Mammary epithelial cell (primary cell): ENCODE results near the gene IL1RAPL2.

Source experiments
- EZH2 ChIP-seq: IDR thresholded peaks from 2 replicates; pipeline ENCODE4 v1.6.1; 2012; ENCODE audit warnings: low read length, inconsistent platforms, borderline replicate concordance
- TF ChIP-seq, protein P1 (sequence below), 2 donors: IDR thresholded peaks in 1 of 2; conservative IDR thresholded peaks in 1 of 2; 2 replicates each; pipeline ENCODE4 v1.5.1; 2011 to 2012; ENCODE audit warnings: inconsistent platforms in 2 of 2, low read length in 2 of 2, mild to moderate bottlenecking in 2 of 2, control low read depth in 1 of 2, low read depth in 1 of 2; ENCODE audit not compliant: insufficient read depth in 1 of 2; ENCODE audit errors: extremely low read depth in 1 of 2

DNA sequence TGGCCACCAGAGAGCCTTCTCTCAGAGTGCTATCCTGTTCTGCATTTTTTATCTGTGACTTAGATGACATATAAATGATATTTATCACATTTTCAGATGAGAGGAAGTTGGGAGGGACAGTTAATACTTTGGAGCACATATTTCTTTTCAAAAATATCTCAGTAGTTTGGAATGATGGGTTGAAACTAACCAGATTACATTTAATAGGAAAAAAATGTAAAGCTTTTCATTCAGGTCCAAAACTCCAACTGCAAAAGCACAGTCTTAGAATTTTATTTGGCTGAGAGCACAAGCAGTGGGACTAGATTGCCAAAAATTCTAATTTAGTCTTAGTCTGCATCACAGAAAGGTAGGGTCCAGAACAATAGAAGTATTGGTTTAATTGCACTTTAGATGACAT is 902.7 kb downstream of the IL1RAPL2 start:
- TF ChIP-seq, protein P1, sequence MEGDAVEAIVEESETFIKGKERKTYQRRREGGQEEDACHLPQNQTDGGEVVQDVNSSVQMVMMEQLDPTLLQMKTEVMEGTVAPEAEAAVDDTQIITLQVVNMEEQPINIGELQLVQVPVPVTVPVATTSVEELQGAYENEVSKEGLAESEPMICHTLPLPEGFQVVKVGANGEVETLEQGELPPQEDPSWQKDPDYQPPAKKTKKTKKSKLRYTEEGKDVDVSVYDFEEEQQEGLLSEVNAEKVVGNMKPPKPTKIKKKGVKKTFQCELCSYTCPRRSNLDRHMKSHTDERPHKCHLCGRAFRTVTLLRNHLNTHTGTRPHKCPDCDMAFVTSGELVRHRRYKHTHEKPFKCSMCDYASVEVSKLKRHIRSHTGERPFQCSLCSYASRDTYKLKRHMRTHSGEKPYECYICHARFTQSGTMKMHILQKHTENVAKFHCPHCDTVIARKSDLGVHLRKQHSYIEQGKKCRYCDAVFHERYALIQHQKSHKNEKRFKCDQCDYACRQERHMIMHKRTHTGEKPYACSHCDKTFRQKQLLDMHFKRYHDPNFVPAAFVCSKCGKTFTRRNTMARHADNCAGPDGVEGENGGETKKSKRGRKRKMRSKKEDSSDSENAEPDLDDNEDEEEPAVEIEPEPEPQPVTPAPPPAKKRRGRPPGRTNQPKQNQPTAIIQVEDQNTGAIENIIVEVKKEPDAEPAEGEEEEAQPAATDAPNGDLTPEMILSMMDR (conservative IDR thresholded peaks at IDR 0.05 in 1 of 2, IDR thresholded peaks at IDR 0.05 in 1 of 2; ENCODE audit: extremely low read depth in 1 of 2, insufficient read depth in 1 of 2, low read depth in 1 of 2, low read length in 2 of 2), result no peak
- TF ChIP-seq EZH2, result no peak
